ENCODE data around the gene BARD1.
"Not testable (repeated sequence)": the region's sequence is repeated elsewhere in the genome, so short reads cannot be mapped to it uniquely, and the experiment has no call there.

Gene BARD1

DNA sequence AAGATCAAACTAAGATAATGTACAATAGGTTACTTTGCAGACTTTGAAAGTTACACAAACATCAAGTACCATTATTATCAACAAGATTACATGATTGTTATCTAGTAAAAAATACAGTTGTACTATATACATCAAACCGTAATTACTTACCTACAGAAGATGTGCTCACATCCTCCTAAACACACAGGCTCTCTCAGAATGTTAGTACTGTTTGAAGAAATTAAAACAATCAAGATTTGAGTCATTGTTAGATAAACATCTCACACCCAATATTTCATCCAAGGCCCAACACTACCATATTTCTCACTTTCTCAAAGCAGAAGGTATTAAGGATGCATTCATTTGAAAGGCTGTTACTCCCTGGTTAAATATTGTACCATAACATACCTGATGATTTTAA is 12.6 kb downstream of the BARD1 start:
- Mint-ChIP-seq H3K9me3 (no peaks in the 10 kb centered on the region), H3K27me3 (no peaks in the 10 kb centered on the region), H3K27ac (no peak overlapping the region), H3K4me3 (no peak overlapping the region), H3K4me1 (peaks cover 8% of the 10 kb centered on the region)
- DNase-seq (no peak), ATAC-seq (no peak)

DNA sequence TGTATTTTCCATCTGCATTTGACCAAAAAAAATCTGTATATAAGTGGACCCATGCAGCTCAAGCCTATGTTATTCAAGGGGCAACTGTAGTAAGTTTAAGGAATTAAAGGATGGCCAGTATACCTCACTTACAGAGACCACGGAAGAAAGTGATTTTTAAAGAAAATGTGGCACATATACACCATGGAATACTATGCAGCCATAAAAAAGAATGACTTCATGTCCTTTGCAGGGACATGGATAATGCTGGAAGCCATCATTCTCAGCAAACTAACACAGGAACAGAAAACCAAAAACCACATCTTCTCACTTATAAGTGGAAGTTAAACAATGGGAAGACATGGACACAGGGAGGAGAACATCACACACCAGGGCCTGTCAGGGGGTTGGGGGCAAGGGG is 26.3 kb downstream of the BARD1 start:
- H3K27ac Mint-ChIP-seq, ATAC-seq: not testable (repeated sequence)

DNA sequence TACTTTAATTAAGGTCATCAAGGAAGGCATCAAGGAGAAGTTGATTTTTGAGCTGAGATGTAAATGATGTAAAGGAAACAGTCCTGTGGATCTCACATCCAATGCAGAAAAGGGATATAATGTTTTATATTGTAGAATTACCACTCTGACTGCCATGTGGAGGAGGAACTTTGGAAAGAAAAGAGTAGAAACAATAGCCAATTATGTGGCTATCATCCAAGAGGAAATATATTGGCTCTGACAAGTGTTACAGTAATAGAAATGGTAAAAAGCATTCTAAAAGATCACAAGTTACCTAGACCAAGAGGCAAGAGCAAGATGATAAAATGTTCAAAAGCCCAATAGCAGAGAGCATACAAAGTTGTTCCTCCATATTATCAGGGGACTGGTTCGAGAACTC is 26.8 kb downstream of the BARD1 start:
- Mint-ChIP-seq H3K4me3 (no peak overlapping the region), H3K27me3 (no peaks in the 10 kb centered on the region), H3K27ac (no peak overlapping the region), H3K4me1 (no peaks in the 10 kb centered on the region), H3K9me3 (peaks cover 4 to 7% of the 10 kb centered on the region in 2 donors)
- DNase-seq (no peak), ATAC-seq (no peak)

More for the DNA sequence above, 26.3 kb downstream of the BARD1 start:
- not testable (repeated sequence) for H3K4me3 Mint-ChIP-seq, H3K27me3 Mint-ChIP-seq, H3K9me3 Mint-ChIP-seq, DNase-seq, H3K4me1 Mint-ChIP-seq

DNA sequence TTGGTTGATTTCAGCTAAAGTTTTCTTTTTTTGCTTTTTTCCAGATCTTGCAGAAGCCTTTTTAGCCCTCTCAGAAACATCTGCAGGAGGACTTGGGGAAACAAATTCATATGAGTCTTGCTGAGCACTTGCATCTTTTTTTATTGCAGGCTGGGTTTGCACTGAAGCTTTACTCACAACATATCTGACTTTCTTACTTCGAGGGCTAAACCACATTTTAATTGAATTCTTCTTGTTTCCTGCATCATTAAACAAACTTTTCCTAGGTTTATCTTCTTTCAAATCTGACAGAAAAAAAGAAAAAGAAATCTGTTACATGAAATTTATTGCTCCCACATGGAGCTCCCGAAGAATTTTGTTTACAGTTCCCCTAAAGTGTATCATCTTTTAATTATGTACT is 28.3 kb downstream of the BARD1 start:
- Mint-ChIP-seq H3K4me3 (no peak overlapping the region), H3K27me3 (no peaks in the 10 kb centered on the region), H3K9me3 (peaks cover 4 to 7% of the 10 kb centered on the region in 2 donors), H3K27ac (no peak overlapping the region), H3K4me1 (no peaks in the 10 kb centered on the region)
- ATAC-seq (no peak), DNase-seq (no peak)

DNA sequence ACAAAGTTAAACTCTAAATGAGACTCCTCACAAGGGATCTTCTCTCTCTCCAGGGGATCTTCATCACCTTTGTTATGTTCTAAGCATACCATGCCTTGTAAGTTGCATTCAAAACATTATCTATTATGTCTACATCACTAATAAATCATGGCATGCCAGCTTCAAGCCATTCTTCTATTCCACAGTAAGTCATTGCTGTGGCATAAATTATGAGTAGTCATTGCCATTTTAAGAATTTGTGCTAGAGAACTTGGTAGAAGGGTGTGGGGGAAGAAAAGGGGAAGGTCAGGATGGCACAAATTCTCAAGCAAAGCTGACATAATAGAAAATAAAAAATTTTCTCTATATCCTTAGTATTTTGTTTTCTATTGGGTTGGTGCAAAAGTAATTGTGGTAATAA is 33.5 kb downstream of the BARD1 start:
- no peak overlapping the region for H3K4me3 Mint-ChIP-seq
- no peaks in the 10 kb centered on the region for H3K4me1 Mint-ChIP-seq
- no peaks in the 10 kb centered on the region for H3K27me3 Mint-ChIP-seq
- no peak overlapping the region for H3K27ac Mint-ChIP-seq
- H3K9me3 Mint-ChIP-seq: peaks cover 0 to 7% of the 10 kb centered on the region in 2 donors
- no peak for DNase-seq
- ATAC-seq: no peak

DNA sequence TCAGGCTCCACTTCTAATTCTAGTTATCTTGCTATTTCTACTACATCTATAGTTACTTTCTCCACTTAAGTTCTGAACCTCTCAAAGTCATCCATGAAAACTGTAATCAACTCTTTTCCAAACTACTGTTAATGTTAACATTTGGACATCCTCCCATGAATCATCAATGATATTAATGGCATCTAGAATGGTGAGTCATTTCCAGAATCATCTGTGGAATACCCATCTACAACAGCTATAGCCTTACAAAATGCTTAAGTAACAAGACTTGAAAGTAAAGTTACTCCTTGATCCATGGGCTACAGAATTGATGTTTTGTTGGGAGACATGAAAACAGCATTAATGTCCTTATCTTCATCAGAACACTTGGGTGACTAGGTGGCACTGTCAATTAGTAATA is 35.4 kb downstream of the BARD1 start:
- Mint-ChIP-seq H3K4me3 (no peak overlapping the region), H3K27me3 (no peaks in the 10 kb centered on the region), H3K27ac (no peak overlapping the region), H3K9me3 (peaks cover 0 to 7% of the 10 kb centered on the region in 2 donors), H3K4me1 (no peaks in the 10 kb centered on the region)
- no peak for ATAC-seq
- no peak for DNase-seq

DNA sequence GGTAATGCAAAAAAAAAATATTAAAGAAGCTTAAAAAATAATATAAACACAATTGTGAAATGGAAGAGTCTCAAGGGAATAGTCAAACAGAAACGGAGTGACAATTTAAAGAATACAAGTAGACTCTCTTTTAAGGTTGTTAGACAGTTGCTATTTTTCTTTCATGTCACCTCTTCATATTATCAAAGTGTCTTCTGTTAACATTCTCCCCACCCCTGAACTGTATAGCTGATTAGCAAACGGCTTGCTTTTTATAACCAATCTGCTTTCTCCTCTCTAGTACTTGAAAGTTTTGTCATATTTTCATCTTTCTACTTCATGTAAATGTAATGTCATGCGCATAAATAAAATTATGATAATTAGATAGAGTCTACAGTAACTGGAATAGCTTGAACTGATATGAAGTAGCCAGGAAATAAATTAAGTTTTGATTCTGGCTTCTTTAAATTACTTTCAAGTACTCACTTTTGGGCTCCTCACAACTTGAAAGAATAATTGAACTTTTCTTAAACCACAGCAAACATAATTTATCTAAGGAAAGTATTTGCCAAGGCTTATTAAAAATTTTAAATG is 37.0 kb downstream of the BARD1 start:
- ATAC-seq (no peak), DNase-seq (no peak)
- H3K4me1 Mint-ChIP-seq: no peaks in the 10 kb centered on the region
- H3K9me3 Mint-ChIP-seq: peaks cover 0 to 7% of the 10 kb centered on the region in 2 donors
- H3K27ac Mint-ChIP-seq: no peak overlapping the region
- no peaks in the 10 kb centered on the region for H3K27me3 Mint-ChIP-seq
- no peak overlapping the region for H3K4me3 Mint-ChIP-seq

DNA sequence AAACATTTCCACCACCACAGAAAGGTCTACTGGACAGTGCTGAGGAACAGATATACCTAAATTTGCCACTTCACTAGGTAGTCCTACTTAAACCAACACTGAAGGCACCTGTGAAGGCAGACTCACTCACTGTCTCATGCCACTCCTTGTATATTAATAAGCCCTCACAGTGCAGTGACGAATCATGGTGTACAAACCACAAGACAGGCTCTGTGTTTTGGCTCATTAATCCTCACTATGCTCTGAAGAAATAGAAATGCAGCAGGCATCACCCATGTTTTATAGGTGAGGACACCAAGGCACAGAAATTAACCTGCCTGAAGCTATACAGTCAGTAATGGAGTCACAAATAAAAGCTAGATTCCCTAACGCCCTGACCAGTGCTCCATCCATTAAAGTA is 44.3 kb downstream of the BARD1 start:
- ATAC-seq (no peak), DNase-seq (no peak)
- H3K4me3 Mint-ChIP-seq: no peak overlapping the region
- no peaks in the 10 kb centered on the region for H3K27me3 Mint-ChIP-seq
- H3K9me3 Mint-ChIP-seq: no peaks in the 10 kb centered on the region
- no peaks in the 10 kb centered on the region for H3K4me1 Mint-ChIP-seq
- H3K27ac Mint-ChIP-seq: no peak overlapping the region

DNA sequence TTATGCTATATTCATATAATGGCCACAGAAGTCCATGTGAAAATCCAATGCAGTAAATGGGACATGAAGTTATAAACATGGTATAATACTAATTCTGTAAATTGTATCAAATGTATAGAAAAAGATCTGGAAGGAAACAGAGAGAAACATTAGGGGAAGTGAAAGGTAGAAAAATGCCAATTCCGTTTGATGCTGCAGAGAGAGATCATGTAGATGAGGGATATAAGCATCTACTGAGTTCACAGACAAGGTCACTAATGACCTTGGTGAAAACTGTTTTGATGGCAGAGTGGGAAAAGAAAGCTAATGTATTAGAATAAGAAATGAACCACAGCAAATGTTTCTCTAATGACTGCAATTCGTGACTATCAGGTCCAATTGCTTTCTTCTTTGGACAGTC is 56.0 kb downstream of the BARD1 start:
- Mint-ChIP-seq H3K27me3 (no peaks in the 10 kb centered on the region), H3K4me3 (no peak overlapping the region), H3K27ac (no peak overlapping the region), H3K4me1 (no peaks in the 10 kb centered on the region), H3K9me3 (no peaks in the 10 kb centered on the region)
- ATAC-seq (no peak), DNase-seq (no peak)

DNA sequence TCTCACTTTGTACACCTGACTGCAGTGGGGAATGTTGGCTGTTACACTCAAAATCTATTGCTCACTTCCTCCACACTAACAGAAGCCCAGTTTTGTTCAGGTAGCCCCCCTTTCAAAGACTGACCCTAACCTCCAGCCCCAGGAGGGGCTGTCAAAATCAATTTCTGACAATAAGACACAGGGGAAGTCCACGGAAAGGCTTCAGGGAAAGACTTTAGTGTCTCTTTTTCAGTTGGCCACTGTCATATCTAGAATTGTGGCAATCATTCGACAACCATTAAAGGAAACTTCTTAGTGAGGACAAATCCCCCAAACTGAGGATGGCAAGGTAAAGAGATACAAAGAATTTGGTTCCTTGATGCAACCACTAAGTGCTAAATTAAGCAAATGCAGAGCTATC is 59.0 kb downstream of the BARD1 start:
- no peak for ATAC-seq
- no peak for DNase-seq
- no peaks in the 10 kb centered on the region for H3K27me3 Mint-ChIP-seq
- H3K4me1 Mint-ChIP-seq: no peaks in the 10 kb centered on the region
- no peaks in the 10 kb centered on the region for H3K9me3 Mint-ChIP-seq
- no peak overlapping the region for H3K27ac Mint-ChIP-seq
- no peak overlapping the region for H3K4me3 Mint-ChIP-seq

DNA sequence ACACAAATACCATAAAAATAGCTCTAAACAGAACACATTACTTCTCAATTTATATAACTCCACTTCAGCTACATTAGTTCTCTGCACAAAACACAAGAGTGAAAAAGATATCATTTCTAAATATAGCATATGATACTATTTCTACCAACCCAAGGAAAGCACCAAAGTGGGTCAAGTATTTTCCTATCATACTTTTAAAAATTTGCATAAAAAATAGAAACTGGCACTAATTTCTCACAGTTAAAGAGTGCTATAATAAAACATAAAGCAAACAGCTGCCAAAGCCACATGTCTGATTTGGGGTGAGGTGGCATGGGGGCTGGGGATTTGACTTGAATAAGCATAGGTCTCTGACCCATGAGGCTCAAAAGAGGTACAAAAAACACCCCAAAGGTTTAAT is 61.5 kb downstream of the BARD1 start:
- Mint-ChIP-seq H3K27ac (no peak overlapping the region), H3K27me3 (no peaks in the 10 kb centered on the region), H3K4me3 (no peak overlapping the region), H3K4me1 (no peaks in the 10 kb centered on the region), H3K9me3 (no peaks in the 10 kb centered on the region)
- DNase-seq: no peak
- no peak for ATAC-seq

DNA sequence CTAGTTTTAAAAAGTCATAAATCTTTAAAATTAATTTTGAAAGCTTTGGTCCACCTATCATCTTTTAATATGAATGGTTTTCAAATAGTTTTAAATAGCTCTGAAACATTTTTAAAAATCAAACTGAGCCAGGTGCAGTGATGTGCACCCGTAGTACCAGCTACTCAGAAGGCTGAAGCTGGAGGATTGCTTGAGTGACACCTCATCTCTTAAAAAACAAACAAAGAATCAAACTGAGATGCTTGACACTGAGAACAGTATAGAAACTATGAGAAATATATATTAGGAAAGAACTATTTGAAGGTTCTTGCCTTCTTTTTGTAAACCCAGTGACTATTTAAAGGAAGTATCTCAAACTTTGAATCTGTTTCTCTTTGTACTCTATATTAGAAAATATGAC is 67.4 kb downstream of the BARD1 start:
- DNase-seq (no peak), ATAC-seq (no peak)
- Mint-ChIP-seq H3K4me1 (no peaks in the 10 kb centered on the region), H3K27ac (no peak overlapping the region), H3K9me3 (no peaks in the 10 kb centered on the region), H3K4me3 (no peak overlapping the region), H3K27me3 (no peaks in the 10 kb centered on the region)

DNA sequence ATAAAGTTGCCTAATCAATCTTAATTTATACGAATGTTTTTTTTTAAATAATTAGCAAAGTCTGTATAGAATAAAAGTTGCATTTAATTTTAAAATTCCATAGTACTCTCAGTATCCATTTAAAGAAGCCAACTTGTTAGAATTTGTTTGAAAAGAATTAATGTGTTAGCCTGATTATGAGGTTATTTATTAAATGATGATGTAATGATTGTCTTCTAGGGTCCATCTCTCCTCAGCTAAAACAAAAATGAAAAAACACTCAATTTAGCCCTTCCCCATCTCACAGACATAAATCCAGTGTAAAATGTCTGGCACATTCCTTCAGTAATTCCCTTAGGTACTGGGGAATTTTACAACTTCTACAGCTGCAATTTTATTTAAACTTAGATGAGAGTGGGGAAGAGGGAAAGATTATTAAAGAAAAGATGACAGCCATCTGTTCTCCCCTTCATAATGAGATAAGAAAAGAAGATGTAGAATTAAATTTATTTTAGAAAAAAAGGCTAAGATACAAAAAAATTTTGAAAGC is 68.6 kb downstream of the BARD1 start:
- Mint-ChIP-seq H3K4me3 (no peak overlapping the region), H3K4me1 (no peaks in the 10 kb centered on the region), H3K27me3 (no peaks in the 10 kb centered on the region), H3K9me3 (no peaks in the 10 kb centered on the region), H3K27ac (no peak overlapping the region)
- no peak for DNase-seq
- no peak for ATAC-seq

DNA sequence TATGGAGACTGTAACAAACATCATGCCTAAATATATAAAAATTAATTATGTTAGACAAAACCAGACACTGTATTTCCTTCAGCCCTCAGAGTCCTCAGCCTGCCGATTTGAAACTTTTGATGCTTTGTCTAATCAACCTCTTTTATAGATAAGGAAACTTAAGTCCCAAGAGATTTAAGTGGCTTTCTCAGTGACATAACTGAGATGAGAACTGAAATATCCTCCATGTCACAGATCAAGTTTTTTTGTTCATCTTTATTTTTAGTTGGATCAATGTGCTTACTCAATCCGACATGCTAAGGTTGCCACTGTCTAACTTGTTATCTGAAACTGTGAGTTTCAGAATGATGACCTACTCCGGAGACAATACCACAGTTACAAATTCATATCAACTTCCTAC is 72.3 kb downstream of the BARD1 start:
- H3K9me3 Mint-ChIP-seq: no peaks in the 10 kb centered on the region
- DNase-seq (no peak), ATAC-seq (peak; percentile 80)
- no peak overlapping the region for H3K4me3 Mint-ChIP-seq
- no peaks in the 10 kb centered on the region for H3K4me1 Mint-ChIP-seq
- no peaks in the 10 kb centered on the region for H3K27me3 Mint-ChIP-seq
- H3K27ac Mint-ChIP-seq: no peak overlapping the region

DNA sequence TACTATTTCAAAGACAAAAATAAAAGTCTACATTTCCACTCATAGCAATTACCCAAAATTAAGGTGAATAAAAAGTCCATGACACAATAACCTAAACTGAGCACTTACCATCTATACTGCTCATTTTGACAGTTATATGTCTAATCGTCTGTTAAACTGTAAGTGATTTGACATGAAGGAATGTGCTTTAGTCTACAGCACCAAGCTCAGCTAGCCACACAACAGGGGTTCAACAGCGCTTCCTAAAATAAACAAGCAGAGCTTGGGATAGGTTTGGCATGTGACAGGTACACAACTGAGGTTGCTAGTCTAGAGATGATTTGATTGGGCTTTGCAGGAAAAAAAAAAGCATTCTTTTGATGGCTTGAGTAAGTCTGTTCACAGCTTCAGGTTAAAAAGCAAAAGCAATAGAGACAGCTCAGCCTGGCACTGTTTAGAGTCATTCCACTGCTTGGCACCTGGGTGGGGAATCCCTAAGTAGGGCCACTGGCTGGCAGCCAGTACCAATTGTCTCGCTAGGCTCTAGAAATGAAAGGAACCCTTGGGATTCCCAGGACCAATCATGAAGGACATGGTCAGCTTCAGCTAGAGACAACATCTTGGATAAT is 78.6 kb downstream of the BARD1 start:
- H3K27me3 Mint-ChIP-seq: no peaks in the 10 kb centered on the region
- H3K9me3 Mint-ChIP-seq: no peaks in the 10 kb centered on the region
- ATAC-seq: no peak
- no peak for DNase-seq
- H3K27ac Mint-ChIP-seq: no peak overlapping the region
- H3K4me1 Mint-ChIP-seq: no peaks in the 10 kb centered on the region
- no peak overlapping the region for H3K4me3 Mint-ChIP-seq

DNA sequence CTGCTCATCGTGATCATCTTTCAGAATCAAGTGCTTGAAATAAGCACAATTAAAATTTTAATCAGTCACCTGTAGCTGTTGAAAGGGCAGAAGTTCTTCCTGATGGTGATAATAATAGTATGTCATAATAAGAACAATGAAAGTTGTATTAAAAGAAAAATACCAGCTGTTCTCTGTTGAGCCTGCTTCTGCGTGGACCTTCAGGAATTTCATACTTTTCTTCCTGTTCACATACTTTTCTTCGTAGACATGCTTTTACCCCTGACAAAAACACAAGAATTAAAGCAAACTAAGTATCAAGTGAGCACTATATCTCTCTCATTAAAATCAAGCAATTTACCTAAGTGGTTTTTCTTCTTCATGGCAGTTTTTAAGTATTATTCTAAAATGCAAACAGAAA is 79.2 kb downstream of the BARD1 start:
- Mint-ChIP-seq H3K27ac (no peak overlapping the region), H3K4me1 (no peaks in the 10 kb centered on the region), H3K27me3 (no peaks in the 10 kb centered on the region), H3K9me3 (no peaks in the 10 kb centered on the region), H3K4me3 (no peak overlapping the region)
- ATAC-seq (no peak), DNase-seq (no peak)

DNA sequence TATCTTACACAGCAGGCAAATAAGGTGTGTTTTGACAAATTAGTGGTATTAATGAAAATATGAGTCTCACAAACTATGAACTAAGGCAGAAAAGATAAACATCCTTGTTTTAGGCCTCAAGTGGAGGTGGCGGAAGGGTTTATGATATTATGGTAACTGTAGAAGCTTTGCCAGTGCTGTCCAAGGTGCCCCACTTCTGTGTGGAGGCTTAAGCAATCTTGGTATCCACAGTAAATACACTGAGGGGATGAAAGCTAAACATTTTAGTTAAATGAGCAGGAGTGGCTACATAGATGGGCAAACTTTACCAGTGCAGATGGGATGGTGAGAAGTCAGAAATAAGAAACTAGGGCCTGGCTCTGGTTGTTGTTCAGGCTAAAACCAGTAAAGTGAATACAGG is 84.7 kb downstream of the BARD1 start:
- no peak for DNase-seq
- H3K4me1 Mint-ChIP-seq: no peaks in the 10 kb centered on the region
- no peak for ATAC-seq
- H3K4me3 Mint-ChIP-seq: no peak overlapping the region
- no peak overlapping the region for H3K27ac Mint-ChIP-seq
- H3K27me3 Mint-ChIP-seq: no peaks in the 10 kb centered on the region
- peaks cover 12 to 13% of the 10 kb centered on the region in 2 donors for H3K9me3 Mint-ChIP-seq
